Measurements from ENCODE around the gene IL11RA.

- TF ChIP-seq CTCF (IDR thresholded peaks at IDR 0.05), result no peak
- TF ChIP-seq EP300 (IDR thresholded peaks at IDR 0.05), result no peak
Measured at GRCh38 chr9:34688329-34689115, 36.5 kb downstream of the IL11RA start.

Data from stomach (tissue), 4 donors.